HL-60 (cell line): ENCODE results near the gene GLIS1.

Experiments used
- CTCF ChIP-seq: IDR thresholded peaks from one replicate; pipeline ENCODE4 v1.5.1; 2011; ENCODE audit warnings: low read length, control low read depth, inconsistent platforms; ENCODE audit not compliant: insufficient read depth
- GABPA ChIP-seq: IDR thresholded peaks from 2 replicates; pipeline ENCODE4 v1.6.1; 2012; ENCODE audit warnings: low read depth
- POLR2AphosphoS5 ChIP-seq: IDR thresholded peaks from 2 replicates; pipeline ENCODE4 v1.6.1; 2012; ENCODE audit warnings: low read depth
- SPI1 ChIP-seq: IDR thresholded peaks from 2 replicates; pipeline ENCODE4 v1.6.1; 2012; ENCODE audit warnings: low read depth, mild to moderate bottlenecking, borderline replicate concordance
- TF ChIP-seq, protein P1 (sequence below): IDR thresholded peaks from 2 replicates; pipeline ENCODE4 v1.6.1; 2012; ENCODE audit warnings: low read depth; ENCODE audit not compliant: insufficient replicate concordance

GRCh38 chr1:53747841-53748240, 8.9 kb upstream of the GLIS1 start:
- TF ChIP-seq, protein P1, sequence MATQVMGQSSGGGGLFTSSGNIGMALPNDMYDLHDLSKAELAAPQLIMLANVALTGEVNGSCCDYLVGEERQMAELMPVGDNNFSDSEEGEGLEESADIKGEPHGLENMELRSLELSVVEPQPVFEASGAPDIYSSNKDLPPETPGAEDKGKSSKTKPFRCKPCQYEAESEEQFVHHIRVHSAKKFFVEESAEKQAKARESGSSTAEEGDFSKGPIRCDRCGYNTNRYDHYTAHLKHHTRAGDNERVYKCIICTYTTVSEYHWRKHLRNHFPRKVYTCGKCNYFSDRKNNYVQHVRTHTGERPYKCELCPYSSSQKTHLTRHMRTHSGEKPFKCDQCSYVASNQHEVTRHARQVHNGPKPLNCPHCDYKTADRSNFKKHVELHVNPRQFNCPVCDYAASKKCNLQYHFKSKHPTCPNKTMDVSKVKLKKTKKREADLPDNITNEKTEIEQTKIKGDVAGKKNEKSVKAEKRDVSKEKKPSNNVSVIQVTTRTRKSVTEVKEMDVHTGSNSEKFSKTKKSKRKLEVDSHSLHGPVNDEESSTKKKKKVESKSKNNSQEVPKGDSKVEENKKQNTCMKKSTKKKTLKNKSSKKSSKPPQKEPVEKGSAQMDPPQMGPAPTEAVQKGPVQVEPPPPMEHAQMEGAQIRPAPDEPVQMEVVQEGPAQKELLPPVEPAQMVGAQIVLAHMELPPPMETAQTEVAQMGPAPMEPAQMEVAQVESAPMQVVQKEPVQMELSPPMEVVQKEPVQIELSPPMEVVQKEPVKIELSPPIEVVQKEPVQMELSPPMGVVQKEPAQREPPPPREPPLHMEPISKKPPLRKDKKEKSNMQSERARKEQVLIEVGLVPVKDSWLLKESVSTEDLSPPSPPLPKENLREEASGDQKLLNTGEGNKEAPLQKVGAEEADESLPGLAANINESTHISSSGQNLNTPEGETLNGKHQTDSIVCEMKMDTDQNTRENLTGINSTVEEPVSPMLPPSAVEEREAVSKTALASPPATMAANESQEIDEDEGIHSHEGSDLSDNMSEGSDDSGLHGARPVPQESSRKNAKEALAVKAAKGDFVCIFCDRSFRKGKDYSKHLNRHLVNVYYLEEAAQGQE: no peak
- TF ChIP-seq CTCF (no peak), POLR2AphosphoS5 (no peak), SPI1 (no peak), GABPA (no peak)
